Right renal cortex interstitium (tissue), 3 donors: ENCODE results near the gene SH2D6. TPM values are rescaled to one million over a fixed set of nuclear protein-coding genes. Genes with fewer than 3 reads are reported as not detected.
"Not testable (repeated sequence)": the region's sequence is repeated elsewhere in the genome, so short reads cannot be mapped to it uniquely, and the experiment has no call there.

Experiments used
- DNase-seq, 3 donors: peaks; one replicate each; pipeline ENCODE4 v3.0.0-alpha.2; 2013; ENCODE audit warnings: low read depth in 3 of 3, low spot score in 2 of 3
- polyA plus RNA-seq, 3 donors: library from polyadenylated mRNA; unstranded; fragments of 120-200 nt; gene quantifications; one replicate each; pipeline ENCODE4 v1.2.1, GENCODE V29; 2013; ENCODE audit not compliant: insufficient read length in 3 of 3

Gene SH2D6
- polyA plus RNA-seq, 3 donors = 0.50 to 0.83 (median 0.82) TPM

- DNase-seq = no peak
Observed at GRCh38 chr2:85438201-85439024, 19.9 kb downstream of the SH2D6 start.

GRCh38 chr2:85439025-85439472 lies 20.5 kb downstream of the SH2D6 start:
- DNase-seq = no peak

GRCh38 chr2:85439569-85439968 lies 21.1 kb downstream of the SH2D6 start:
- DNase-seq = not testable (repeated sequence)

GRCh38 chr2:85439986-85440385 lies 21.5 kb downstream of the SH2D6 start:
- no peak for DNase-seq

- DNase-seq = no peak
Observed at GRCh38 chr2:85440729-85441128, 22.2 kb downstream of the SH2D6 start.

GRCh38 chr2:85441864-85442263 lies 23.4 kb downstream of the SH2D6 start:
- DNase-seq = no peak

GRCh38 chr2:85444629-85445172 lies 26.2 kb downstream of the SH2D6 start:
- no peak for DNase-seq

GRCh38 chr2:85445316-85446295 lies 27.1 kb downstream of the SH2D6 start:
- no peak for DNase-seq

- no peak for DNase-seq
Observed at GRCh38 chr2:85446296-85447221, 28.0 kb downstream of the SH2D6 start.

GRCh38 chr2:85447222-85447585 lies 28.7 kb downstream of the SH2D6 start:
- DNase-seq = no peak

- DNase-seq = no peak
Observed at GRCh38 chr2:85448461-85449213, 30.1 kb downstream of the SH2D6 start.

GRCh38 chr2:85449214-85449588 lies 30.7 kb downstream of the SH2D6 start:
- DNase-seq = no peak

- DNase-seq = no peak
Observed at GRCh38 chr2:85452237-85452636, 33.7 kb downstream of the SH2D6 start.

- DNase-seq = no peak
Observed at GRCh38 chr2:85453571-85453970, 35.1 kb downstream of the SH2D6 start.

- DNase-seq = no peak
Observed at GRCh38 chr2:85455552-85456090, 37.1 kb downstream of the SH2D6 start.

GRCh38 chr2:85457043-85457442 lies 38.5 kb downstream of the SH2D6 start:
- DNase-seq = no peak

GRCh38 chr2:85457877-85458316 lies 39.4 kb downstream of the SH2D6 start:
- no peak for DNase-seq

GRCh38 chr2:85458601-85459563 lies 40.4 kb downstream of the SH2D6 start:
- DNase-seq = no peak
